Upper lobe of left lung (tissue), 6 donors: ENCODE results near the gene NACC2. TPM values are rescaled to one million over a fixed set of nuclear protein-coding genes. Genes with fewer than 3 reads are reported as not detected.
A peak's percentile ranks its signal among the peaks of the same experiment; 100 is the strongest.

Source experiments
- ATAC-seq, 2 donors: fragments of 200-7000 bp; cut with Tn5 transposase; one replicate each; pipeline ENCODE4 v1.9.1; 2022; ENCODE audit warnings: mild to moderate bottlenecking in 2 of 2, moderate library complexity in 2 of 2; ENCODE audit not compliant: low FRiP score in 2 of 2
- DNase-seq, 2 donors: peaks; one replicate each; pipeline ENCODE4 v3.0.0-alpha.2; 2019 to 2020
- H3K27ac ChIP-seq, 4 donors: fragments of 200-600 bp; sonication (generic); one replicate each; pipeline ENCODE4 v1.5.1; 2016 to 2019
- H3K27me3 ChIP-seq, 4 donors: fragments of 200-600 bp; sonication (generic); one replicate each; pipeline ENCODE4 v1.5.1; 2017 to 2019
- H3K36me3 ChIP-seq, 4 donors: fragments of 200-600 bp; sonication (generic); one replicate each; pipeline ENCODE4 v1.5.1; 2016 to 2019
- H3K4me1 ChIP-seq, 4 donors: fragments of 200-600 bp; sonication (generic); one replicate each; pipeline ENCODE4 v1.5.1; 2018 to 2019
- H3K4me3 ChIP-seq, 4 donors: fragments of 200-600 bp; sonication (generic); one replicate each; pipeline ENCODE4 v1.5.1; 2017 to 2019; ENCODE audit warnings: mild to moderate bottlenecking in 2 of 4, moderate library complexity in 1 of 4
- H3K9me3 ChIP-seq, 4 donors: fragments of 200-600 bp; sonication (generic); one replicate each; pipeline ENCODE4 v1.5.1; 2018 to 2019
- EP300 ChIP-seq, 4 donors: sonication (generic); formaldehyde crosslinking; IDR thresholded peaks; one replicate each; pipeline ENCODE4 v1.5.1; 2017; ENCODE audit warnings: antibody characterized with exemption in 4 of 4, control low read depth in 2 of 4
- POLR2A ChIP-seq, 4 donors: fragments of 450-650 bp; IDR thresholded peaks; one replicate each; pipeline ENCODE4 v1.5.1; 2016 to 2017; ENCODE audit warnings: antibody characterized with exemption in 4 of 4, mild to moderate bottlenecking in 2 of 4
- POLR2AphosphoS5 ChIP-seq, 2 donors: sonication (generic); formaldehyde crosslinking; IDR thresholded peaks; one replicate each; pipeline ENCODE4 v1.5.1; 2017; ENCODE audit warnings: antibody characterized with exemption in 2 of 2
- WGBS, 2 donors: methylation state at CpG; one replicate each; pipeline ENCODE4 v1.1.5; 2017 to 2018; 5-methylcytosine and 5-hydroxymethylcytosine counted together
- total RNA-seq, 6 donors: library from RNA; depleted of rRNA in 4 of 6; stranded (reverse); fragments of >200 nt in 4 of 6; gene quantifications; one replicate each; pipeline versions ENCODE4 v1.1.0 to v1.2.1, GENCODE V29; 2016 to 2021
- TF ChIP-seq, protein P1 (sequence below), 6 experiments: fragments of 450-650 bp in 4 of 6; fragments of 200-600 bp in 2 of 6; sonication (generic) in 2 of 6; IDR thresholded peaks; one replicate each; pipeline ENCODE4 v1.5.1; 2016 to 2019; ENCODE audit warnings: antibody characterized with exemption in 6 of 6
- donor health status: DM: no; HTN: no; CAD: no; lungs with moderate emphysema.
- donor health status: DM: no; HTN: yes; CAD: no; lungs with severe emphysema.

Gene NACC2
- total RNA-seq, 6 donors from 2014 or later, result 16.8 to 38.4 (median 31.3) TPM

- Histone ChIP-seq H3K36me3 (peaks cover 0 to 12% (median 5%) of the 10 kb centered on the region in 4 donors), H3K4me1 (peaks cover 7 to 41% (median 21%) of the 10 kb centered on the region in 4 donors), H3K4me3 (no peak overlapping the region), H3K27me3 (no peaks in the 10 kb centered on the region), H3K27ac (no peak overlapping the region), H3K9me3 (no peaks in the 10 kb centered on the region)
- WGBS, 2 donors, result 90 to 92% methylated on average over 8 of the region's 8 CpGs
- ATAC-seq, result no peak
- DNase-seq, result no peak
- TF ChIP-seq EP300 (IDR thresholded peaks at IDR 0.05) (no peak), POLR2A (IDR thresholded peaks at IDR 0.05) (no peak), POLR2AphosphoS5 (IDR thresholded peaks at IDR 0.05) (no peak)
- TF ChIP-seq, protein P1, sequence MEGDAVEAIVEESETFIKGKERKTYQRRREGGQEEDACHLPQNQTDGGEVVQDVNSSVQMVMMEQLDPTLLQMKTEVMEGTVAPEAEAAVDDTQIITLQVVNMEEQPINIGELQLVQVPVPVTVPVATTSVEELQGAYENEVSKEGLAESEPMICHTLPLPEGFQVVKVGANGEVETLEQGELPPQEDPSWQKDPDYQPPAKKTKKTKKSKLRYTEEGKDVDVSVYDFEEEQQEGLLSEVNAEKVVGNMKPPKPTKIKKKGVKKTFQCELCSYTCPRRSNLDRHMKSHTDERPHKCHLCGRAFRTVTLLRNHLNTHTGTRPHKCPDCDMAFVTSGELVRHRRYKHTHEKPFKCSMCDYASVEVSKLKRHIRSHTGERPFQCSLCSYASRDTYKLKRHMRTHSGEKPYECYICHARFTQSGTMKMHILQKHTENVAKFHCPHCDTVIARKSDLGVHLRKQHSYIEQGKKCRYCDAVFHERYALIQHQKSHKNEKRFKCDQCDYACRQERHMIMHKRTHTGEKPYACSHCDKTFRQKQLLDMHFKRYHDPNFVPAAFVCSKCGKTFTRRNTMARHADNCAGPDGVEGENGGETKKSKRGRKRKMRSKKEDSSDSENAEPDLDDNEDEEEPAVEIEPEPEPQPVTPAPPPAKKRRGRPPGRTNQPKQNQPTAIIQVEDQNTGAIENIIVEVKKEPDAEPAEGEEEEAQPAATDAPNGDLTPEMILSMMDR (IDR thresholded peaks at IDR 0.05), result no peak
Measured at GRCh38 chr9:136026266-136026942, 68.7 kb downstream of the NACC2 start.

DNA sequence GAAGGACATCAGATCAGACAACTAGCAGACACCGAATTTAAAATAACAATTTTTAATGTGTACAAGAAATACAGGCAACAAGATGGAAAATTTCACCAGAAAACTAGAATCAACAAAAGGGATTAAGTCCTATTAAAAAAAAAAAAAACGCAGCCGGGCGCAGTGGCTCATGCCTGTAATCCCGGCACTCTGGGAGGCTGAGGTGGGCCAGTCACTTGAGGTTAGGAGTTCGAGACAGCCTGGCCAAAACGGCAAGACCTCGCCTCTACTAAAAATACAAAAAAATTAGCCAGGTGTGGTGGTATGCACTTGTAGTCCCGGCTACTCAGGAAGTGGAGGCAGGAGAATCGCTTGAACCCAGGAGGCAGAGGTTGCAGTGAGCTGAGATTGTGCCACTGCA, 69.6 kb downstream of the NACC2 start:
- Histone ChIP-seq H3K36me3 (peaks cover 0 to 12% (median 5%) of the 10 kb centered on the region in 4 donors), H3K9me3 (no peaks in the 10 kb centered on the region), H3K27me3 (no peaks in the 10 kb centered on the region), H3K4me3 (no peak overlapping the region), H3K27ac (no peak overlapping the region), H3K4me1 (peaks cover 7 to 38% (median 20%) of the 10 kb centered on the region in 4 donors)
- DNase-seq (no peak), ATAC-seq (no peak)
- TF ChIP-seq, protein P1 (IDR thresholded peaks at IDR 0.05), result no peak
- TF ChIP-seq POLR2AphosphoS5 (IDR thresholded peaks at IDR 0.05), result no peak
- TF ChIP-seq EP300 (IDR thresholded peaks at IDR 0.05), result no peak
- TF ChIP-seq POLR2A (IDR thresholded peaks at IDR 0.05), result no peak
- WGBS, 2 donors, result 89 to 97% methylated on average over 10 of the region's 10 CpGs

- Histone ChIP-seq H3K27me3 (no peaks in the 10 kb centered on the region), H3K36me3 (peaks cover 0 to 12% (median 5%) of the 10 kb centered on the region in 4 donors), H3K4me3 (no peak overlapping the region), H3K27ac (peak overlapping the region in 1 of 4 donors; percentile 52), H3K4me1 (peaks cover 7 to 35% (median 20%) of the 10 kb centered on the region in 4 donors), H3K9me3 (no peaks in the 10 kb centered on the region)
- DNase-seq (peak; percentile 20 to 39), ATAC-seq (no peak)
- TF ChIP-seq POLR2AphosphoS5 (IDR thresholded peaks at IDR 0.05), result no peak
- no peak for TF ChIP-seq EP300 (IDR thresholded peaks at IDR 0.05)
- TF ChIP-seq, protein P1 (IDR thresholded peaks at IDR 0.05), result no peak
- TF ChIP-seq POLR2A (IDR thresholded peaks at IDR 0.05), result no peak
- 81 to 86% methylated on average over 16 of the region's 16 CpGs for WGBS, 2 donors
Measured at GRCh38 chr9:136024696-136025316, 70.3 kb downstream of the NACC2 start.

- WGBS, 2 donors, result 50 to 56% methylated on average over 2 of the region's 2 CpGs
- H3K36me3 ChIP-seq, result peaks cover 0 to 12% (median 4%) of the 10 kb centered on the region in 4 donors
- peaks cover 7 to 30% (median 20%) of the 10 kb centered on the region in 4 donors for H3K4me1 ChIP-seq
- no peak overlapping the region for H3K4me3 ChIP-seq
- DNase-seq, result no peak
- TF ChIP-seq EP300 (IDR thresholded peaks at IDR 0.05) (no peak), POLR2A (IDR thresholded peaks at IDR 0.05) (no peak), POLR2AphosphoS5 (IDR thresholded peaks at IDR 0.05) (no peak)
- TF ChIP-seq, protein P1 (IDR thresholded peaks at IDR 0.05), result no peak
- no peaks in the 10 kb centered on the region for H3K27me3 ChIP-seq
- peak overlapping the region in 3 of 4 donors; percentile 24 to 56 (median 52) for H3K27ac ChIP-seq
- no peak for ATAC-seq
- no peaks in the 10 kb centered on the region for H3K9me3 ChIP-seq
Measured at GRCh38 chr9:136024286-136024685, 70.8 kb downstream of the NACC2 start.
